SU-DHL-6 (cell line): ENCODE data around the gene PRKCA.

Source experiments
- H2AFZ ChIP-seq: fragments of 200-600 bp; sonication (generic); 2 replicates; pipeline ENCODE4 v1.6.1; 2014; ENCODE audit warnings: low read depth, mild to moderate bottlenecking, moderate library complexity, mixed read lengths, antibody characterized with exemption, low read length; ENCODE audit not compliant: severe bottlenecking
- H3F3A ChIP-seq: fragments of 200-600 bp; shearing (Covaris generic); 2 replicates; pipeline ENCODE4 v1.6.0; 2016; ENCODE audit warnings: antibody characterized with exemption, mild to moderate bottlenecking; ENCODE audit not compliant: insufficient read depth
- H3K27ac ChIP-seq: fragments of 200-600 bp; sonication (generic); 2 replicates; pipeline ENCODE4 v1.5.1; 2016; ENCODE audit warnings: low read depth, mild to moderate bottlenecking, low read length, moderate library complexity, mixed read lengths
- H3K27me3 ChIP-seq: fragments of 200-600 bp; sonication (generic), shearing (Covaris generic); 2 replicates; pipeline ENCODE4 v1.6.0; 2014; ENCODE audit warnings: mild to moderate bottlenecking, low read length
- H3K36me3 ChIP-seq: fragments of 200-600 bp; sonication (generic); 2 replicates; pipeline ENCODE4 v1.6.1; 2014; ENCODE audit warnings: mild to moderate bottlenecking, low read length, mixed read lengths
- H3K4me2 ChIP-seq: fragments of 300-600, 200-600 bp; shearing (Covaris generic), sonication (generic); 2 replicates; pipeline ENCODE4 v1.6.0; 2014; ENCODE audit warnings: low read length, low read depth, mild to moderate bottlenecking; ENCODE audit not compliant: poor library complexity, severe bottlenecking
- H3K4me3 ChIP-seq: fragments of 200-600 bp; sonication (generic); 2 replicates; pipeline ENCODE4 v1.5.1; 2014; ENCODE audit warnings: antibody characterized with exemption, low read length, mild to moderate bottlenecking, mixed read lengths; ENCODE audit not compliant: insufficient read depth, poor library complexity, severe bottlenecking
- H3K79me2 ChIP-seq: fragments of 200-600 bp; sonication (generic); 2 replicates; pipeline ENCODE4 v1.6.1; 2014; ENCODE audit warnings: mild to moderate bottlenecking, low read length, moderate library complexity; ENCODE audit not compliant: insufficient read depth
- H3K9ac ChIP-seq: fragments of 200-600 bp; sonication (generic); 2 replicates; pipeline ENCODE4 v1.7.0; 2014; ENCODE audit warnings: mild to moderate bottlenecking, low read length
- H3K9me2 ChIP-seq: fragments of 200-600 bp; sonication (generic); replicated peaks from 2 replicates; pipeline ENCODE4 v1.6.1; 2014; ENCODE audit warnings: low read length; ENCODE audit not compliant: insufficient read depth
- H3K9me3 ChIP-seq: fragments of 200-600 bp; sonication (generic); 2 replicates; pipeline ENCODE4 v1.6.1; 2014; ENCODE audit warnings: low read length, mixed read lengths; ENCODE audit not compliant: insufficient read depth
- H4K20me1 ChIP-seq: fragments of 200-600 bp; sonication (generic); 2 replicates; pipeline ENCODE4 v1.6.1; 2014; ENCODE audit warnings: low read depth, mild to moderate bottlenecking, antibody characterized with exemption, low read length, moderate library complexity, mixed read lengths
- CTCF ChIP-seq: fragments of 200-600 bp; sonication (generic); IDR thresholded peaks from one replicate; pipeline ENCODE4 v1.5.1; 2017; ENCODE audit warnings: antibody characterized with exemption, mild to moderate bottlenecking, low read length, moderate library complexity; ENCODE audit not compliant: insufficient read depth, poor library complexity, severe bottlenecking
- EZH2phosphoT487 ChIP-seq: fragments of 200-600 bp; sonication (generic), shearing (Covaris generic); conservative IDR thresholded peaks from 2 replicates; pipeline ENCODE4 v1.6.1; 2018; ENCODE audit warnings: mild to moderate bottlenecking, antibody characterized with exemption, low read length, moderate library complexity, mixed read lengths

Gene PRKCA

DNA sequence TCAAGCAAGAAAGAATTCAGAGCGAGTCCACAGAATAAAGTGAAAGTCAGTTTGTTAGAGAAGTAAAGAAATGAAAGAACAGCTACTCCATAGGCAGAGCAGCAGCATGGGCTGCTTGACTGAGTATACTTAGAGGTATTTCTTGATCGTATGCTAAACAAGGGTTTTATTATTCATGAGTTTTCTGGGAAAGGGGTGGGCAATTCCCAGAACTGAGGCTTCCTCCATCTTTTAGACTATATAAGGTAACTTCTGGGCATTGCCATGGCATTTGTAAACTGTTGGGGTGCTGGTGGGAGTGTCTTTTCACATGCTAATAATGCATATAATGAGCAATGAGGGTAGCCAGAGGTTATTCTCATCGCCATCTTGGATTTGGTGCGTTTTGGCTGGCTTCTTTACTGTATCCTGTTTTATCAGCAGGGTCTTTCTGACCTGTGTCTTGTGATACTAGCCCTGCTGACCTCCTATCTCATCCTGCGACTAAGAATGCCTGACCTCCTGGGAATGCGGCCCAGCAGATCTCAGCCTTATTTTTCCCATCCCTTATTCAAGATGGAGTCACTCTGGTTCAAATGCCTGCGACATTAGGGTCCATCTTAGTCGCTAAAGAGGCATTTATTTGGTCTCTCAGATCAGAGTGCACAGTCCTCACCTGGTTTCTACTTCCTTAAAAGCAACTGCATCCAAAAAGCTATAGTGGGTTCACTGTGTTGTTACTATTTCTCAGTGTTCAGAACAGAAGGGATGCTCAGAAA is 432.0 kb downstream of the PRKCA start:
- no peaks in the 10 kb centered on the region; the same call in 1 of the 2 replicates for H3K36me3 ChIP-seq

GRCh38 chr17:66737524-66737923 is 435.1 kb downstream of the PRKCA start:
- Histone ChIP-seq H2AFZ (no peak overlapping the region), H3K36me3 (no peaks in the 10 kb centered on the region; the same call in 1 of the 2 replicates), H3K79me2 (no peaks in the 10 kb centered on the region), H3K4me3 (no peak overlapping the region), H4K20me1 (no peaks in the 10 kb centered on the region), H3K27me3 (no peaks in the 10 kb centered on the region), H3K9me3 (no peaks in the 10 kb centered on the region), H3K9me2 (no peaks in the 10 kb centered on the region), H3K9ac (no peak overlapping the region), H3F3A (no peaks in the 10 kb centered on the region), H3K4me2 (no peak overlapping the region), H3K27ac (no peak overlapping the region)
- TF ChIP-seq CTCF (no peak), EZH2phosphoT487 (no peak)

More for the DNA sequence above, 432.0 kb downstream of the PRKCA start:
- Histone ChIP-seq H3K9me2 (no peaks in the 10 kb centered on the region), H3K9me3 (no peaks in the 10 kb centered on the region), H3K4me2 (no peak overlapping the region), H3K27me3 (no peaks in the 10 kb centered on the region), H3K4me3 (no peak overlapping the region), H4K20me1 (no peaks in the 10 kb centered on the region), H3F3A (no peaks in the 10 kb centered on the region), H3K79me2 (no peaks in the 10 kb centered on the region), H2AFZ (no peak overlapping the region), H3K9ac (no peak overlapping the region), H3K27ac (no peak overlapping the region)
- TF ChIP-seq CTCF: no peak
- no peak for TF ChIP-seq EZH2phosphoT487

DNA sequence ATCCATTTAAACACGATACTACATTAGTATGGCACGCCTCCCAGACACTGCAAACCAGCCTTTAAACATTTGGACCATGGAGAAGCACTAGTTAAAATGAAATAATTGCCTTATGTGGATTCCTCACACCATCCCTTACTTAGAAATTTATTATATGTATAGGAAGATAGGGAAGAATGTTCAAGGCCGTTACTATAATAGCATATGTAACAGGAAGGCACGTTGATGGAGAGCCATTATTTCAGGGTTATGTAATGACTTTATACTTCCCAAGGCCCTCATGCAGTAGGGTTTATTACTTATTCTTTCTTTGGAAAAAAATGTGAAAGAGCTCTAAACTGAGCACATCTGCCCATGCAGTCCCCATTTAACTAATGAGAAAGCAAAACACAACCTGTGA is 435.9 kb downstream of the PRKCA start:
- Histone ChIP-seq H3K9me2 (no peaks in the 10 kb centered on the region), H3K9me3 (no peaks in the 10 kb centered on the region), H3K4me2 (no peak overlapping the region), H3K9ac (no peak overlapping the region), H3K36me3 (no peaks in the 10 kb centered on the region; the same call in 1 of the 2 replicates), H3K27me3 (no peaks in the 10 kb centered on the region), H3K27ac (no peak overlapping the region), H4K20me1 (no peaks in the 10 kb centered on the region), H2AFZ (no peak overlapping the region), H3K4me3 (no peak overlapping the region), H3F3A (no peaks in the 10 kb centered on the region), H3K79me2 (no peaks in the 10 kb centered on the region)
- no peak for TF ChIP-seq EZH2phosphoT487
- TF ChIP-seq CTCF: no peak
